DOHH2 (cell line): Measurements from ENCODE around the gene ABCF2.

Experiments used
- H3F3A ChIP-seq: fragments of 200-600 bp; sonication (generic), shearing (Covaris generic); 2 replicates; pipeline ENCODE4 v1.6.0; 2016; ENCODE audit warnings: antibody characterized with exemption, mild to moderate bottlenecking; ENCODE audit not compliant: control insufficient read depth, insufficient read depth
- H3K27ac ChIP-seq: fragments of 200-600 bp; sonication (generic); 2 replicates; pipeline ENCODE4 v1.5.1; 2014; ENCODE audit warnings: low read depth, mild to moderate bottlenecking, low read length, moderate library complexity
- H3K27me3 ChIP-seq: fragments of 200-600 bp; sonication (generic); 2 replicates; pipeline ENCODE4 v1.6.1; 2014; ENCODE audit warnings: mild to moderate bottlenecking, low read length, mixed read lengths; ENCODE audit not compliant: control insufficient read depth
- H3K36me3 ChIP-seq: fragments of 200-600 bp; sonication (generic); 2 replicates; pipeline ENCODE4 v1.6.1; 2014; ENCODE audit warnings: mild to moderate bottlenecking, low read length, moderate library complexity, mixed read lengths; ENCODE audit not compliant: control insufficient read depth
- H3K4me1 ChIP-seq: fragments of 200-600 bp; sonication (generic); 2 replicates; pipeline ENCODE4 v1.6.1; 2014; ENCODE audit warnings: mild to moderate bottlenecking, low read length, mixed read lengths; ENCODE audit not compliant: control insufficient read depth
- H3K4me2 ChIP-seq: fragments of 200-600 bp; sonication (generic); 2 replicates; pipeline ENCODE4 v1.6.0; 2014; ENCODE audit warnings: mild to moderate bottlenecking, low read length, moderate library complexity
- H3K4me3 ChIP-seq: fragments of 200-600 bp; sonication (generic); 2 replicates; pipeline ENCODE4 v1.5.1; 2014; ENCODE audit warnings: mild to moderate bottlenecking, low read length, mixed read lengths
- H3K79me2 ChIP-seq: fragments of 200-600 bp; sonication (generic); 2 replicates; pipeline ENCODE4 v1.6.1; 2014; ENCODE audit warnings: mild to moderate bottlenecking, low read length, mixed read lengths; ENCODE audit not compliant: control insufficient read depth
- H3K9me2 ChIP-seq: fragments of 200-600 bp; sonication (generic); replicated peaks from 2 replicates; pipeline ENCODE4 v1.6.1; 2014; ENCODE audit warnings: mild to moderate bottlenecking, low read length, mixed read lengths; ENCODE audit not compliant: control insufficient read depth
- H3K9me3 ChIP-seq: fragments of 200-600 bp; sonication (generic); 2 replicates; pipeline ENCODE4 v1.6.1; 2014; ENCODE audit warnings: antibody characterized with exemption, low read length, mixed read lengths; ENCODE audit not compliant: control insufficient read depth, insufficient read depth
- H4K20me1 ChIP-seq: fragments of 200-600 bp; sonication (generic); 2 replicates; pipeline ENCODE4 v1.6.0; 2014; ENCODE audit warnings: low read depth, mild to moderate bottlenecking, antibody characterized with exemption, low read length, moderate library complexity; ENCODE audit not compliant: control insufficient read depth, insufficient read depth
- CTCF ChIP-seq: fragments of 200-600 bp; sonication (generic); IDR thresholded peaks from one replicate; pipeline ENCODE4 v1.5.1; 2014; ENCODE audit warnings: antibody characterized with exemption, mild to moderate bottlenecking, low read depth, low read length; ENCODE audit not compliant: poor library complexity, severe bottlenecking
- EZH2phosphoT487 ChIP-seq: fragments of 200-600 bp; sonication (generic); IDR thresholded peaks from 2 replicates; pipeline ENCODE4 v1.6.1; 2017; ENCODE audit warnings: borderline replicate concordance, mild to moderate bottlenecking, antibody characterized with exemption, low read length, moderate library complexity, mixed read lengths

ABCF2 gene

GRCh38 chr7:151208253-151208862 is 18.6 kb downstream of the ABCF2 start:
- no peaks in the 10 kb centered on the region for H3K4me1 ChIP-seq

GRCh38 chr7:151207804-151208203 is 19.2 kb downstream of the ABCF2 start:
- H3K79me2 ChIP-seq = no peaks in the 10 kb centered on the region

More at GRCh38 chr7:151208253-151208862, 18.6 kb downstream of the ABCF2 start:
- Histone ChIP-seq H3K4me3 (no peak overlapping the region), H3K27me3 (peaks cover 10% of the 10 kb centered on the region; the same call in 1 of the 2 replicates), H3K27ac (no peak overlapping the region), H3K79me2 (no peaks in the 10 kb centered on the region), H3K36me3 (peaks cover 17% of the 10 kb centered on the region), H3F3A (peaks cover 11% of the 10 kb centered on the region; the same call in 1 of the 2 replicates), H3K4me2 (no peak overlapping the region), H3K9me3 (no peaks in the 10 kb centered on the region), H4K20me1 (no peaks in the 10 kb centered on the region; the same call in 1 of the 2 replicates), H3K9me2 (no peaks in the 10 kb centered on the region)
- TF ChIP-seq CTCF (no peak), EZH2phosphoT487 (no peak)

GRCh38 chr7:151207315-151207714 is 19.7 kb downstream of the ABCF2 start:
- no peak overlapping the region for H3K4me3 ChIP-seq
- H3K79me2 ChIP-seq = no peaks in the 10 kb centered on the region
- no peaks in the 10 kb centered on the region for H3K9me3 ChIP-seq
- peaks cover 14% of the 10 kb centered on the region for H3K27me3 ChIP-seq
- no peaks in the 10 kb centered on the region; the same call in 1 of the 2 replicates for H4K20me1 ChIP-seq
- no peaks in the 10 kb centered on the region for H3K9me2 ChIP-seq
- no peak for TF ChIP-seq EZH2phosphoT487
- TF ChIP-seq CTCF = no peak
- peaks cover 7% of the 10 kb centered on the region for H3K36me3 ChIP-seq
- no peaks in the 10 kb centered on the region for H3K4me1 ChIP-seq
- no peak overlapping the region for H3K27ac ChIP-seq
- H3K4me2 ChIP-seq = no peak overlapping the region
- H3F3A ChIP-seq = peaks cover 11% of the 10 kb centered on the region; the same call in 1 of the 2 replicates

More at GRCh38 chr7:151207804-151208203, 19.2 kb downstream of the ABCF2 start:
- Histone ChIP-seq H4K20me1 (no peaks in the 10 kb centered on the region; the same call in 1 of the 2 replicates), H3K4me3 (no peak overlapping the region), H3K9me3 (no peaks in the 10 kb centered on the region), H3K27me3 (peaks cover 14% of the 10 kb centered on the region), H3K27ac (no peak overlapping the region), H3F3A (peaks cover 11% of the 10 kb centered on the region; the same call in 1 of the 2 replicates), H3K4me2 (no peak overlapping the region), H3K36me3 (peaks cover 12% of the 10 kb centered on the region), H3K4me1 (no peaks in the 10 kb centered on the region), H3K9me2 (no peaks in the 10 kb centered on the region)
- TF ChIP-seq CTCF (no peak), EZH2phosphoT487 (no peak)
